HG03521 (cell line): ENCODE measurements around the gene APC.

Experiments used
- ATAC-seq: cut with Tn5 transposase; IDR thresholded peaks from one replicate; pipeline ENCODE4 v1.9.1; 2021; ENCODE audit warnings: mild to moderate bottlenecking, moderate library complexity; ENCODE audit not compliant: unreplicated experiment

APC gene

GRCh38 chr5:112892776-112893175 is 155.1 kb downstream of the APC start:
- ATAC-seq, result no peak

- ATAC-seq, result no peak
Measured at GRCh38 chr5:112895682-112896081, 158.0 kb downstream of the APC start.
